H1 (cell line): ENCODE measurements around the gene NTNG2. TPM values are rescaled to one million over a fixed set of nuclear protein-coding genes. Genes with fewer than 3 reads are reported as not detected.

Source experiments
- CTCF ChIA-PET: fragments of 300-600 bp; sonication (Branson Sonifier 250); formaldehyde crosslinking; loops from one replicate; lab custom pipeline; 2021; ENCODE audit not compliant: partially characterized antibody; lab: Charles Lee
- POLR2A ChIA-PET: fragments of 300-600 bp; sonication (Branson Sonifier 250); formaldehyde crosslinking; loops from one replicate; lab custom pipeline; 2021; ENCODE audit warnings: inconsistent platforms; ENCODE audit not compliant: partially characterized antibody; lab: Charles Lee
- DNase-seq, 2 experiments: peaks; one replicate each; pipeline versions ENCODE4 v3.0.0 to v3.0.0-alpha.2; 2010 to 2022; ENCODE audit warnings: low spot score in 2 of 2, low read depth in 1 of 2, mixed read lengths in 1 of 2
- FAIRE-seq: peaks from 2 replicates; lab custom pipeline; 2011; peaks lifted over from hg19 to GRCh38; lab: Jason Lieb, UNC
- H2AFZ ChIP-seq: 2 replicates; pipeline ENCODE4 v1.8.1; 2012; ENCODE audit warnings: low read length, inconsistent platforms
- H2AK5ac ChIP-seq: 2 replicates; pipeline ENCODE4 v1.6.1; 2013; ENCODE audit warnings: low read depth, low read length
- H2BK120ac ChIP-seq: replicated peaks from 2 replicates; pipeline ENCODE3; 2013; ENCODE audit warnings: low read depth, low read length, inconsistent platforms
- H2BK12ac ChIP-seq: 2 replicates; pipeline ENCODE4 v1.6.1; 2013; ENCODE audit warnings: low read depth, low read length
- H2BK15ac ChIP-seq: 2 replicates; pipeline ENCODE4 v1.6.1; 2013; ENCODE audit warnings: low read length
- H2BK20ac ChIP-seq: 2 replicates; pipeline ENCODE4 v1.6.1; 2013; ENCODE audit warnings: low read length
- H2BK5ac ChIP-seq: 2 replicates; pipeline ENCODE4 v1.6.1; 2013; ENCODE audit warnings: low read depth, low read length
- H3K14ac ChIP-seq: 2 replicates; pipeline ENCODE4 v1.6.1; 2013; ENCODE audit warnings: inconsistent platforms; ENCODE audit not compliant: insufficient read length
- H3K18ac ChIP-seq: 2 replicates; pipeline ENCODE4 v1.6.1; 2013; ENCODE audit warnings: low read length; ENCODE audit errors: extremely low read depth
- H3K23ac ChIP-seq: 2 replicates; pipeline ENCODE4 v1.6.1; 2013; ENCODE audit warnings: inconsistent platforms; ENCODE audit not compliant: insufficient read length
- H3K23me2 ChIP-seq: 2 replicates; pipeline ENCODE4 v1.6.1; 2013; ENCODE audit warnings: low read depth, low read length
- H3K27ac ChIP-seq: 2 replicates; pipeline ENCODE4 v1.6.1; 2011; ENCODE audit warnings: low read depth, low read length, inconsistent platforms
- H3K27me3 ChIP-seq, 4 experiments: replicated peaks in 1 of 4; 1 replicate in 1 of 4; 2 replicates in 3 of 4; pipeline versions ENCODE4 v1.6.1 to v1.8.1; 2011 to 2013; ENCODE audit warnings: low read length in 3 of 4, mild to moderate bottlenecking in 3 of 4, inconsistent platforms in 2 of 4, mixed read lengths in 2 of 4, moderate library complexity in 1 of 4; ENCODE audit not compliant: control insufficient read depth in 3 of 4, insufficient read depth in 3 of 4; ENCODE audit errors: extremely low read depth in 1 of 4
- H3K36me3 ChIP-seq, 4 experiments: 2 replicates each; pipeline versions ENCODE4 v1.6.1 to v1.8.1; 2011 to 2013; ENCODE audit warnings: mild to moderate bottlenecking in 4 of 4, low read length in 3 of 4, moderate library complexity in 2 of 4, control low read depth in 1 of 4, inconsistent platforms in 1 of 4; ENCODE audit not compliant: insufficient read depth in 4 of 4, control insufficient read depth in 2 of 4
- H3K4ac ChIP-seq: replicated peaks from 2 replicates; pipeline ENCODE3; 2013; ENCODE audit warnings: low read length, low read depth, mixed read lengths, inconsistent platforms; ENCODE audit not compliant: insufficient read length
- H3K4me1 ChIP-seq, 4 experiments: replicated peaks in 1 of 4; 1 replicate in 1 of 4; 2 replicates in 3 of 4; pipeline versions ENCODE4 v1.6.1 to v1.8.1; 2011 to 2013; ENCODE audit warnings: low read length in 3 of 4, inconsistent platforms in 2 of 4, mixed read lengths in 1 of 4; ENCODE audit not compliant: insufficient read depth in 4 of 4, control insufficient read depth in 3 of 4
- H3K4me2 ChIP-seq, 2 experiments: 2 replicates each; pipeline versions ENCODE4 v1.6.1 to v1.8.1; 2011 to 2013; ENCODE audit warnings: low read depth in 2 of 2, low read length in 2 of 2, control low read depth in 1 of 2, inconsistent platforms in 1 of 2, mild to moderate bottlenecking in 1 of 2; ENCODE audit not compliant: insufficient read depth in 1 of 2
- H3K4me3 ChIP-seq, 4 experiments: fragments of 200-600, 300-600 bp in 1 of 4; sonication (generic), shearing (Covaris generic), sonication (Bioruptor Twin) in 1 of 4; 2 replicates each; pipeline versions ENCODE4 v1.5.1 to v1.8.1; 2011 to 2016; ENCODE audit warnings: low read length in 4 of 4, low read depth in 3 of 4, control low read depth in 2 of 4, inconsistent platforms in 2 of 4, mild to moderate bottlenecking in 2 of 4, mixed read lengths in 1 of 4, moderate library complexity in 1 of 4; ENCODE audit not compliant: insufficient read depth in 2 of 4; ENCODE audit errors: extremely low read depth in 1 of 4
- H3K56ac ChIP-seq: replicated peaks from 2 replicates; pipeline ENCODE3; 2013; ENCODE audit warnings: low read depth, mild to moderate bottlenecking, mixed read lengths, low read length, inconsistent platforms; ENCODE audit not compliant: insufficient read length
- H3K79me1 ChIP-seq: 2 replicates; pipeline ENCODE4 v1.6.1; 2013; ENCODE audit warnings: low read depth, low read length, control low read depth
- H3K79me2 ChIP-seq, 2 experiments: 2 replicates each; pipeline versions ENCODE4 v1.6.1 to v1.8.1; 2012 to 2013; ENCODE audit warnings: low read length in 2 of 2, mild to moderate bottlenecking in 2 of 2, inconsistent platforms in 1 of 2; ENCODE audit not compliant: insufficient read depth in 2 of 2, control insufficient read depth in 1 of 2
- H3K9ac ChIP-seq, 4 experiments: replicated peaks in 1 of 4; 1 replicate in 1 of 4; 2 replicates in 3 of 4; pipeline versions ENCODE4 v1.6.1 to v1.8.1; 2011 to 2013; ENCODE audit warnings: low read depth in 3 of 4, low read length in 3 of 4, control low read depth in 2 of 4, mild to moderate bottlenecking in 2 of 4, moderate library complexity in 2 of 4, inconsistent platforms in 1 of 4; ENCODE audit errors: extremely low read depth in 1 of 4
- H3K9me3 ChIP-seq, 2 experiments: 2 replicates each; pipeline versions ENCODE4 v1.6.1 to v1.8.1; 2012 to 2013; ENCODE audit warnings: mild to moderate bottlenecking in 2 of 2, moderate library complexity in 2 of 2, control low read depth in 1 of 2, inconsistent platforms in 1 of 2, low read depth in 1 of 2, low read length in 1 of 2, mixed read lengths in 1 of 2; ENCODE audit not compliant: insufficient read depth in 2 of 2
- H4K20me1 ChIP-seq, 2 experiments: replicated peaks in 1 of 2; 2 replicates each; pipeline versions ENCODE3 to v1.8.1; 2011 to 2013; ENCODE audit warnings: inconsistent platforms in 2 of 2, low read length in 2 of 2, mild to moderate bottlenecking in 1 of 2; ENCODE audit not compliant: insufficient read depth in 2 of 2, control insufficient read depth in 1 of 2
- H4K5ac ChIP-seq: 2 replicates; pipeline ENCODE4 v1.6.1; 2013; ENCODE audit warnings: low read length, low read depth, mixed read lengths, inconsistent platforms; ENCODE audit not compliant: insufficient read length
- H4K8ac ChIP-seq: 2 replicates; pipeline ENCODE4 v1.8.0; 2013; ENCODE audit warnings: mild to moderate bottlenecking, moderate library complexity, low read length, inconsistent platforms; ENCODE audit not compliant: insufficient read depth; ENCODE audit errors: extremely low read depth
- H4K91ac ChIP-seq: replicated peaks from 2 replicates; pipeline ENCODE3; 2013; ENCODE audit warnings: low read length, mixed read lengths, inconsistent platforms; ENCODE audit not compliant: insufficient read length
- ASH2L ChIP-seq: fragments of 200-600, 300-600 bp; sonication (generic); IDR thresholded peaks from one replicate; pipeline ENCODE4 v1.7.1; 2017; ENCODE audit warnings: low read length
- BCL11A ChIP-seq, 2 experiments: IDR thresholded peaks; one replicate each; pipeline ENCODE4 v1.6.1; 2011; ENCODE audit warnings: low read depth in 2 of 2, low read length in 2 of 2, mild to moderate bottlenecking in 2 of 2
- BRCA1 ChIP-seq: IDR thresholded peaks from 2 replicates; pipeline ENCODE4 v1.6.1; 2012; ENCODE audit warnings: low read depth, low read length, improper control_type of control experiment
- FOSL1 ChIP-seq: IDR thresholded peaks from 2 replicates; pipeline ENCODE4 v1.6.1; 2011; ENCODE audit warnings: mild to moderate bottlenecking, low read depth, low read length, moderate library complexity; ENCODE audit not compliant: insufficient read depth
- GTF2F1 ChIP-seq: IDR thresholded peaks from 2 replicates; pipeline ENCODE4 v1.6.1; 2012; ENCODE audit warnings: low read depth, low read length, improper control_type of control experiment, borderline replicate concordance
- KDM4A ChIP-seq: IDR thresholded peaks from one replicate; pipeline ENCODE4 v1.7.1; 2012; ENCODE audit warnings: low read depth, mild to moderate bottlenecking, moderate library complexity, low read length, inconsistent platforms; ENCODE audit not compliant: severe bottlenecking
- KDM5A ChIP-seq: fragments of 200-600 bp; IDR thresholded peaks from 2 replicates; pipeline ENCODE4 v1.7.1; 2012; ENCODE audit warnings: mild to moderate bottlenecking, low read length, inconsistent platforms, mixed read lengths
- POLR2AphosphoS5 ChIP-seq: IDR thresholded peaks from 2 replicates; pipeline ENCODE4 v1.6.1; 2011; ENCODE audit warnings: low read depth, low read length
- SAP30 ChIP-seq: fragments of 300-600 bp; sonication (generic); IDR thresholded peaks from 2 replicates; pipeline ENCODE4 v1.7.1; 2012; ENCODE audit warnings: low read length, moderate library complexity, mild to moderate bottlenecking, inconsistent platforms; ENCODE audit not compliant: insufficient read depth, insufficient replicate concordance
- whole genome bisulfite sequencing, 2 experiments: shearing (Covaris generic) in 1 of 2; methylation state at CpG; one replicate each; pipeline versions ENCODE4 v1.1.6 to v1.1.7; 2013 to 2015; ENCODE audit warnings: low lambda C conversion rate in 2 of 2, mixed read lengths in 2 of 2, inconsistent platforms in 1 of 2, low coverage in 1 of 2, missing lambda C conversion rate in 1 of 2; ENCODE audit not compliant: insufficient replicate concordance in 2 of 2, insufficient coverage in 1 of 2, insufficient read length in 1 of 2; ENCODE audit errors: extremely low coverage in 1 of 2, missing lambda C conversion rate in 1 of 2; 5-methylcytosine and 5-hydroxymethylcytosine counted together
- polyA plus RNA-seq, 7 experiments: library from polyadenylated mRNA; depleted of rRNA in 3 of 7; stranded (reverse) in 5 of 7; unstranded in 2 of 7; fragments of >200 nt in 5 of 7; fragments of 200-250 nt in 2 of 7; gene quantifications; 1 replicate in 5 of 7; 2 replicates in 1 of 7; 4 replicates in 1 of 7; pipeline versions ENCODE4 v1.2.1 to v1.2.3, GENCODE V29; 2011 to 2013; ENCODE audit warnings: missing spikeins in 2 of 7, mixed read lengths in 2 of 7
- total RNA-seq: library from RNA; stranded (reverse); fragmentation: NEBNext Ultra II Directional; extraction: Animal tissue kit (Norgen Biotek cat#: 25700); gene quantifications from 2 replicates; pipeline ENCODE4 v1.2.1, GENCODE V29; 2021
- TF ChIP-seq, protein P1 (sequence below): IDR thresholded peaks from 2 replicates; pipeline ENCODE4 v1.6.1; 2011; ENCODE audit warnings: low read depth, mild to moderate bottlenecking, low read length; ENCODE audit not compliant: insufficient read depth
- TF ChIP-seq, protein P2 (sequence below): IDR thresholded peaks from 2 replicates; pipeline ENCODE4 v1.6.1; 2011; ENCODE audit warnings: low read length, improper control_type of control experiment

Gene NTNG2
- total and polyA plus RNA-seq, 2 of the 8 experiments (the other 6 are each of a cell fraction or from before 2014, with no cell fraction given), result 1.4 to 1.5 TPM

DNA sequence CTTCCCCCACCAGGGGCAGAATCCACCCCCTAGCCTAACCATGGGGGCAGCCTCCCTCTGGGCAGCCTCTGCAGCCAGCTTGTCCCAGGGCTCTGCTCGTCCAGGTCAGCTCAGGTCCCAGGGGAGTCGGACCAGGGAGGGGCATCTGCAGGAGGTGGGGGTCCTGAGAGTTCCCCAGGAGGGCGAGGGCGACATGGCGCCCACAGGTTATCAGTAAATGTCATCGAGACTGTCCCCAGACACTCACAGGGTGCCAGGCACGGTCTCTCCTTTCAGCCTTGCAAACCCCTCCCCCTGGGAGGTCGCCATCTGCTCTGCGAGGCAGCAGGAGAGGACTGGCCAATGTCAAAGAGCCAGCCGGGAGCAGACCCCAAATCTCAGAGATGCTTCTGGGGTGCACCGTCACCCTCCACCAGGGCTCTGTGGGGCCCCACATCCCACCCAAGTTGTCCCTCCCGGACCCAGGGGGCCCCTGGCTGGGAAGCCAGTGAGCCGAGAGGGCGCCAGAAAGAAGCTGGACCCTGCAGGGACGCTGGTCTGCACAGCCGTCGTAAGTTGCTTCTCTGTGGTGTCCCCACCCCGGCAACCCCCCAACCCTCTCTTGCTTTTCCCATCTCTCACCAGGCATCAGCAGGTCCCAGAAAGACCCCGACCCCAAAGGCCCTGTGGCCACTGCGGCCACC is 69.3 kb downstream of the NTNG2 start:
- Histone ChIP-seq H4K20me1 (peaks cover 0 to 2% of the 10 kb centered on the region in 2 experiments), H3K27me3 (no peaks in the 10 kb centered on the region), H3K23me2 (no peaks in the 10 kb centered on the region), H2BK20ac (no peak overlapping the region), H3K14ac (no peak overlapping the region), H3K56ac (no peak overlapping the region), H3K27ac (no peak overlapping the region), H2BK15ac (no peak overlapping the region), H3K79me2 (no peaks in the 10 kb centered on the region), H4K91ac (no peak overlapping the region), H2BK120ac (no peak overlapping the region), H3K36me3 (no peaks in the 10 kb centered on the region), H4K8ac (no peak overlapping the region), H4K5ac (no peak overlapping the region), H2AFZ (no peak overlapping the region), H3K9ac (no peak overlapping the region), H3K4me2 (no peak overlapping the region), H3K23ac (no peak overlapping the region), H3K4me1 (peaks cover 0 to 4% (median 1%) of the 10 kb centered on the region in 4 experiments; a peak in 4 of 7 replicates), H2BK12ac (no peak overlapping the region), H3K9me3 (no peaks in the 10 kb centered on the region), H2BK5ac (no peak overlapping the region), H2AK5ac (no peak overlapping the region), H3K79me1 (no peaks in the 10 kb centered on the region), H3K18ac (no peak overlapping the region; the same call in 1 of the 2 replicates), H3K4me3 (no peak overlapping the region), H3K4ac (no peak overlapping the region)
- FAIRE-seq (no peak), DNase-seq (no peak)
- ChIA-PET POLR2A (interaction anchor here (1.3 to 1.5 kb wide), 2 partner anchors 9 to 13 kb away, joined by 3 to 4 read pairs; no protein-coding TSS in a partner anchor), CTCF (interaction anchor here (0.9 to 16.9 kb wide), 6 partner anchors 8 to 63 kb away, joined by 3 to 370 read pairs (median 4); partner anchors contain the start of gene NTNG2)
- TF ChIP-seq, protein P1, sequence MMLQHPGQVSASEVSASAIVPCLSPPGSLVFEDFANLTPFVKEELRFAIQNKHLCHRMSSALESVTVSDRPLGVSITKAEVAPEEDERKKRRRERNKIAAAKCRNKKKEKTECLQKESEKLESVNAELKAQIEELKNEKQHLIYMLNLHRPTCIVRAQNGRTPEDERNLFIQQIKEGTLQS, result no peak
- TF ChIP-seq KDM5A, result no peak
- TF ChIP-seq BCL11A (IDR thresholded peaks at IDR 0.05; ENCODE audit: low read depth in 2 of 2, low read length in 2 of 2), result no peak
- no peak for TF ChIP-seq POLR2AphosphoS5
- no peak for TF ChIP-seq GTF2F1
- no peak for TF ChIP-seq KDM4A
- TF ChIP-seq, protein P2, sequence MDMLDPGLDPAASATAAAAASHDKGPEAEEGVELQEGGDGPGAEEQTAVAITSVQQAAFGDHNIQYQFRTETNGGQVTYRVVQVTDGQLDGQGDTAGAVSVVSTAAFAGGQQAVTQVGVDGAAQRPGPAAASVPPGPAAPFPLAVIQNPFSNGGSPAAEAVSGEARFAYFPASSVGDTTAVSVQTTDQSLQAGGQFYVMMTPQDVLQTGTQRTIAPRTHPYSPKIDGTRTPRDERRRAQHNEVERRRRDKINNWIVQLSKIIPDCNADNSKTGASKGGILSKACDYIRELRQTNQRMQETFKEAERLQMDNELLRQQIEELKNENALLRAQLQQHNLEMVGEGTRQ, result no peak
- TF ChIP-seq ASH2L, result no peak
- no peak for TF ChIP-seq BRCA1
- no peak for TF ChIP-seq SAP30
- no peak for TF ChIP-seq FOSL1
- WGBS, 2 experiments, result 85% methylated on average over 17 of the region's 20 CpGs; no CpG with 5 or more reads in 1 of the 2 experiments
